HepG2 (cell line): ENCODE measurements around the gene CNTNAP1. TPM values are rescaled to one million over a fixed set of nuclear protein-coding genes. Genes with fewer than 3 reads are reported as not detected.

ENCODE experiments used
- BRF2 ChIP-seq: sonication (generic); formaldehyde crosslinking; IDR thresholded peaks from 2 replicates; pipeline ENCODE4 v1.8.1; 2022; ENCODE audit warnings: mild to moderate bottlenecking, missing genetic modification reagents
- DNMT1 ChIP-seq: sonication (generic); formaldehyde crosslinking; IDR thresholded peaks from 2 replicates; pipeline ENCODE4 v1.5.1; 2020; ENCODE audit warnings: mild to moderate bottlenecking, missing genetic modification reagents
- MED8 ChIP-seq: sonication (generic); formaldehyde crosslinking; IDR thresholded peaks from 2 replicates; pipeline ENCODE4 v1.8.1; 2023; ENCODE audit warnings: mild to moderate bottlenecking, missing genetic modification reagents; ENCODE audit not compliant: insufficient replicate concordance
- MTA1 ChIP-seq: sonication (generic); formaldehyde crosslinking; IDR thresholded peaks from 2 replicates; pipeline ENCODE4 v1.4.0; 2020; ENCODE audit warnings: missing genetic modification reagents, mild to moderate bottlenecking, borderline replicate concordance
- MXI1 ChIP-seq: IDR thresholded peaks from 3 replicates; pipeline ENCODE4 v1.6.1; 2012; ENCODE audit warnings: low read depth, low read length, inconsistent platforms, borderline replicate concordance
- RAD21 ChIP-seq: fragments of 450-650 bp; formaldehyde crosslinking; IDR thresholded peaks from 2 replicates; pipeline ENCODE4 v1.5.0; 2020; ENCODE audit warnings: mild to moderate bottlenecking
- RELA ChIP-seq: sonication (generic); formaldehyde crosslinking; IDR thresholded peaks from 2 replicates; pipeline ENCODE4 v1.4.0; 2020; ENCODE audit warnings: missing genetic modification reagents
- RFXANK ChIP-seq: IDR thresholded peaks from 2 replicates; pipeline ENCODE4 v1.6.1; 2016
- SP140L ChIP-seq: sonication (generic); formaldehyde crosslinking; IDR thresholded peaks from 2 replicates; pipeline ENCODE4 v1.4.0; 2020; ENCODE audit warnings: missing genetic modification reagents, borderline replicate concordance
- STAG1 ChIP-seq: sonication (generic); formaldehyde crosslinking; IDR thresholded peaks from 2 replicates; pipeline ENCODE4 v1.4.0; 2020; ENCODE audit warnings: missing genetic modification reagents
- TARDBP ChIP-seq: sonication (generic); formaldehyde crosslinking; IDR thresholded peaks from 2 replicates; pipeline ENCODE4 v1.8.0; 2022; ENCODE audit warnings: mild to moderate bottlenecking, missing genetic modification reagents
- TCF7L2 ChIP-seq: IDR thresholded peaks from 2 replicates; pipeline ENCODE4 v1.6.1; 2011; ENCODE audit warnings: mild to moderate bottlenecking, low read depth, low read length, moderate library complexity
- ZBTB7B ChIP-seq: sonication (generic); formaldehyde crosslinking; IDR thresholded peaks from 2 replicates; pipeline ENCODE4 v1.4.0; 2020; ENCODE audit warnings: missing genetic modification reagents
- ZNF280B ChIP-seq: sonication (generic); formaldehyde crosslinking; IDR thresholded peaks from 2 replicates; pipeline ENCODE4 v1.5.0; 2020; ENCODE audit warnings: missing genetic modification reagents, mild to moderate bottlenecking, borderline replicate concordance
- ZNF280D ChIP-seq: sonication (generic); formaldehyde crosslinking; IDR thresholded peaks from 2 replicates; pipeline ENCODE4 v1.5.1; 2020; ENCODE audit warnings: mild to moderate bottlenecking, missing genetic modification reagents
- ZNF430 ChIP-seq: sonication (generic); formaldehyde crosslinking; IDR thresholded peaks from 2 replicates; pipeline ENCODE4 v1.9.0; 2021; ENCODE audit warnings: mild to moderate bottlenecking, missing genetic modification reagents
- ZNF431 ChIP-seq: sonication (generic); formaldehyde crosslinking; IDR thresholded peaks from 2 replicates; pipeline ENCODE4 v1.9.0; 2022; ENCODE audit warnings: missing genetic modification reagents, low read depth, mild to moderate bottlenecking, borderline replicate concordance
- ZNF556 ChIP-seq: sonication (generic); formaldehyde crosslinking; IDR thresholded peaks from 2 replicates; pipeline ENCODE4 v1.4.0; 2020; ENCODE audit warnings: mild to moderate bottlenecking, missing genetic modification reagents, borderline replicate concordance
- ZNF605 ChIP-seq: sonication (generic); formaldehyde crosslinking; IDR thresholded peaks from 2 replicates; pipeline ENCODE4 v1.8.0; 2022; ENCODE audit warnings: mild to moderate bottlenecking, missing genetic modification reagents
- polyA plus RNA-seq, 8 experiments: library from polyadenylated mRNA; depleted of rRNA in 3 of 8; stranded (reverse) in 7 of 8; unstranded in 1 of 8; fragments of >200 nt; fragmentation: Illumina TruSeq in 4 of 8; extraction: Trizol in 4 of 8; gene quantifications; 2 replicates each; pipeline versions ENCODE4 v1.2.1 to v1.2.3, GENCODE V29; 2011 to 2016; ENCODE audit warnings: low read depth in 4 of 8, missing spikeins in 1 of 8, mixed read lengths in 1 of 8; ENCODE audit not compliant: insufficient read depth in 1 of 8
- total RNA-seq, 5 experiments: library from RNA; depleted of rRNA; stranded (reverse); fragments of >200 nt; fragmentation: Illumina TruSeq; extraction: Trizol; gene quantifications; 2 replicates each; pipeline ENCODE4 v1.2.3, GENCODE V29; 2016; ENCODE audit warnings: low read depth in 1 of 5
- TF ChIP-seq, protein P1 (sequence below): sonication (generic); formaldehyde crosslinking; IDR thresholded peaks from 2 replicates; pipeline ENCODE4 v1.4.0; 2020; ENCODE audit warnings: mild to moderate bottlenecking, low read depth, missing genetic modification reagents
- TF ChIP-seq, protein P2 (sequence below): IDR thresholded peaks from 2 replicates; pipeline ENCODE4 v1.6.1; 2018; ENCODE audit warnings: missing genetic modification reagents

Gene CNTNAP1
- total and polyA plus RNA-seq, 2 of the 13 experiments (the other 11 are each of a cell fraction or from before 2014, with no cell fraction given) = 4.5 to 7.7 TPM

DNA sequence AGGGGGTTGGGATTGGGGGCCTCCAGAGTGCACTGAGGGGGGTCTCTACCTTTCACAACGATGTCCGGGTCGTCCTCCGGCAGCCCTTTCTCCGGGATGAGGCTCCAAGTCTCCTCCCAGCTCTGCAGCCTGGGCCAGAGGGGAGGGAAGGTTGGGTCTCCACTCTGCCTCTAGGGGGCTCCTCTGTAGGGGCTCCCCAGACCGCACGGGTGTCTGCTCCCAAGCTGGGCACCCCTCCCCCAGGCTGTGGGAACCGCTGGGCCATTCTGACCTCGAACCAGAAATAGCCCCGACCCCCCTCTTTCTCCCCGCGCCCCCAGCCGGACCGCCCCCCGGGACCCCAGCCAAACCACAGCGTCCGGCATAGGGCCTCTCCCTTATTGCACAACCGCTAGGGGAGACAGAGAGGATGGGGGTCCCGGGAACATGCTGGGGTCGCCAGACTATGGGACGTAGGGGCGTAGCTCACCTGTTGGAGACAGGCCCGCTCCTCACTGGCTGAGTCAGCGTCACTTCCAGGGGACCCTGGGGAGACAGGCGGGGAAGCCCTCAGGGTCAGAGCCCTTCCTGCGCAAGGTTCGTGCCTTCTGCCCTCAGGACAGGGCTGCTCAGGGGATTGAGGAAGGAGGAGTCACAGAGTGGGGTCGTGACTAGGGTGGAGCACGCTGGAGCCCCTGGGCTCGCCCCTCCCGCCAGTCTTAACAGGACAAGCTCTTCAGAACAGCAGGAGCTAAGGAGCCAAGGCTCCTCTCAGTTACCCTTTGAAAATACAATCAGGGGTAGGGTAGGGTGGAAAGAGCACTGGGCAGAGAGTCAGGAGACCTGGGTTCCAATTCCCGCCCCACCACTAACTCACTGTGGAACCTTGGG is 8.2 kb upstream of the CNTNAP1 start (continued):
- TF ChIP-seq DNMT1 (CRISPR knock-in tag) (no peak), TARDBP (CRISPR knock-in tag) (no peak), ZNF605 (CRISPR knock-in tag) (no peak), RFXANK (CRISPR knock-in tag) (no peak), ZNF556 (CRISPR knock-in tag) (no peak), BRF2 (no peak), RAD21 (CRISPR knock-in tag) (peak; percentile 42; the same call in 1 of the 2 replicates), ZNF430 (CRISPR knock-in tag) (no peak), ZNF280D (CRISPR knock-in tag) (no peak), ZNF431 (CRISPR knock-in tag) (no peak), MTA1 (no peak), ZBTB7B (CRISPR knock-in tag) (peak; percentile 64; the same call in 1 of the 2 replicates), TCF7L2 (no peak), MED8 (CRISPR knock-in tag) (no peak), ZNF280B (CRISPR knock-in tag) (no peak), RELA (no peak), STAG1 (CRISPR knock-in tag) (peak; percentile 14; the same call in 1 of the 2 replicates), SP140L (no peak), MXI1 (no peak)
- TF ChIP-seq, protein P1, sequence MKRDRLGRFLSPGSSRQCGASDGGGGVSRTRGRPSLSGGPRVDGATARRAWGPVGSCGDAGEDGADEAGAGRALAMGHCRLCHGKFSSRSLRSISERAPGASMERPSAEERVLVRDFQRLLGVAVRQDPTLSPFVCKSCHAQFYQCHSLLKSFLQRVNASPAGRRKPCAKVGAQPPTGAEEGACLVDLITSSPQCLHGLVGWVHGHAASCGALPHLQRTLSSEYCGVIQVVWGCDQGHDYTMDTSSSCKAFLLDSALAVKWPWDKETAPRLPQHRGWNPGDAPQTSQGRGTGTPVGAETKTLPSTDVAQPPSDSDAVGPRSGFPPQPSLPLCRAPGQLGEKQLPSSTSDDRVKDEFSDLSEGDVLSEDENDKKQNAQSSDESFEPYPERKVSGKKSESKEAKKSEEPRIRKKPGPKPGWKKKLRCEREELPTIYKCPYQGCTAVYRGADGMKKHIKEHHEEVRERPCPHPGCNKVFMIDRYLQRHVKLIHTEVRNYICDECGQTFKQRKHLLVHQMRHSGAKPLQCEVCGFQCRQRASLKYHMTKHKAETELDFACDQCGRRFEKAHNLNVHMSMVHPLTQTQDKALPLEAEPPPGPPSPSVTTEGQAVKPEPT (CRISPR knock-in tag) = no peak
- TF ChIP-seq, protein P2, sequence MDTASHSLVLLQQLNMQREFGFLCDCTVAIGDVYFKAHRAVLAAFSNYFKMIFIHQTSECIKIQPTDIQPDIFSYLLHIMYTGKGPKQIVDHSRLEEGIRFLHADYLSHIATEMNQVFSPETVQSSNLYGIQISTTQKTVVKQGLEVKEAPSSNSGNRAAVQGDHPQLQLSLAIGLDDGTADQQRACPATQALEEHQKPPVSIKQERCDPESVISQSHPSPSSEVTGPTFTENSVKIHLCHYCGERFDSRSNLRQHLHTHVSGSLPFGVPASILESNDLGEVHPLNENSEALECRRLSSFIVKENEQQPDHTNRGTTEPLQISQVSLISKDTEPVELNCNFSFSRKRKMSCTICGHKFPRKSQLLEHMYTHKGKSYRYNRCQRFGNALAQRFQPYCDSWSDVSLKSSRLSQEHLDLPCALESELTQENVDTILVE (CRISPR knock-in tag) = no peak
